Measurements from ENCODE around the gene TCAF1.

Gene TCAF1

GRCh38 chr7:143913945-143914615 is 12.1 kb upstream of the TCAF1 start:
- H3K36me3 Mint-ChIP-seq (ENCODE audit: low read depth) = no peaks in the 10 kb centered on the region
- H3K4me3 Mint-ChIP-seq = no peak overlapping the region
- no peak overlapping the region for H3K27ac Mint-ChIP-seq
- H3K9me3 Mint-ChIP-seq = no peaks in the 10 kb centered on the region
- no peak for DNase-seq (ENCODE audit: low spot score)
- peaks cover 19% of the 10 kb centered on the region for H3K27me3 Mint-ChIP-seq (ENCODE audit: low read depth)
- no peaks in the 10 kb centered on the region for H3K4me1 Mint-ChIP-seq (ENCODE audit: low read depth)

GRCh38 chr7:143910473-143911248 is 8.7 kb upstream of the TCAF1 start:
- no peaks in the 10 kb centered on the region for H3K36me3 Mint-ChIP-seq (ENCODE audit: low read depth)
- no peak for DNase-seq (ENCODE audit: low spot score)
- H3K27ac Mint-ChIP-seq = no peak overlapping the region
- H3K9me3 Mint-ChIP-seq = no peaks in the 10 kb centered on the region
- H3K4me3 Mint-ChIP-seq = no peak overlapping the region
- peaks cover 6% of the 10 kb centered on the region for H3K27me3 Mint-ChIP-seq (ENCODE audit: low read depth)
- H3K4me1 Mint-ChIP-seq (ENCODE audit: low read depth) = no peaks in the 10 kb centered on the region

GRCh38 chr7:143909863-143910262 is 7.9 kb upstream of the TCAF1 start:
- H3K27me3 Mint-ChIP-seq (ENCODE audit: low read depth) = peaks cover 6% of the 10 kb centered on the region
- no peaks in the 10 kb centered on the region for H3K4me1 Mint-ChIP-seq (ENCODE audit: low read depth)
- no peak for DNase-seq (ENCODE audit: low spot score)
- H3K9me3 Mint-ChIP-seq = no peaks in the 10 kb centered on the region
- H3K36me3 Mint-ChIP-seq (ENCODE audit: low read depth) = no peaks in the 10 kb centered on the region
- H3K27ac Mint-ChIP-seq = no peak overlapping the region
- no peak overlapping the region for H3K4me3 Mint-ChIP-seq

- Mint-ChIP-seq H3K4me3 (no peak overlapping the region), H3K4me1 (ENCODE audit: low read depth) (no peaks in the 10 kb centered on the region), H3K9me3 (no peaks in the 10 kb centered on the region), H3K27me3 (ENCODE audit: low read depth) (no peaks in the 10 kb centered on the region), H3K27ac (no peak overlapping the region), H3K36me3 (ENCODE audit: low read depth) (no peaks in the 10 kb centered on the region)
- no peak for DNase-seq (ENCODE audit: low spot score)
Measured at GRCh38 chr7:143908120-143908519, 6.1 kb upstream of the TCAF1 start.

GRCh38 chr7:143906895-143907294 is 4.9 kb upstream of the TCAF1 start:
- Mint-ChIP-seq H3K36me3 (ENCODE audit: low read depth) (peaks cover 2% of the 10 kb centered on the region), H3K27me3 (ENCODE audit: low read depth) (no peaks in the 10 kb centered on the region), H3K4me3 (no peak overlapping the region), H3K9me3 (no peaks in the 10 kb centered on the region), H3K4me1 (ENCODE audit: low read depth) (peaks cover 2% of the 10 kb centered on the region), H3K27ac (no peak overlapping the region)
- DNase-seq (ENCODE audit: low spot score) = no peak

- no peak for DNase-seq (ENCODE audit: low spot score)
- H3K27ac Mint-ChIP-seq = no peak overlapping the region
- no peaks in the 10 kb centered on the region for H3K27me3 Mint-ChIP-seq (ENCODE audit: low read depth)
- peaks cover 7% of the 10 kb centered on the region for H3K4me1 Mint-ChIP-seq (ENCODE audit: low read depth)
- H3K4me3 Mint-ChIP-seq = no peak overlapping the region
- peaks cover 2% of the 10 kb centered on the region for H3K36me3 Mint-ChIP-seq (ENCODE audit: low read depth)
- H3K9me3 Mint-ChIP-seq = no peaks in the 10 kb centered on the region
Measured at GRCh38 chr7:143906151-143906550, 4.2 kb upstream of the TCAF1 start.

GRCh38 chr7:143905509-143905908 is 3.5 kb upstream of the TCAF1 start:
- H3K4me3 Mint-ChIP-seq = no peak overlapping the region
- H3K36me3 Mint-ChIP-seq (ENCODE audit: low read depth) = peaks cover 2% of the 10 kb centered on the region
- no peaks in the 10 kb centered on the region for H3K9me3 Mint-ChIP-seq
- H3K4me1 Mint-ChIP-seq (ENCODE audit: low read depth) = peaks cover 12% of the 10 kb centered on the region
- DNase-seq (ENCODE audit: low spot score) = no peak
- no peak overlapping the region for H3K27ac Mint-ChIP-seq
- no peaks in the 10 kb centered on the region for H3K27me3 Mint-ChIP-seq (ENCODE audit: low read depth)

GRCh38 chr7:143902332-143902899 is 440 bp upstream of the TCAF1 start:
- Mint-ChIP-seq H3K27ac (peak overlapping the region; percentile 82), H3K4me1 (ENCODE audit: low read depth) (peaks cover 22% of the 10 kb centered on the region), H3K27me3 (ENCODE audit: low read depth) (no peaks in the 10 kb centered on the region), H3K9me3 (no peaks in the 10 kb centered on the region), H3K4me3 (peak overlapping the region; percentile 94), H3K36me3 (ENCODE audit: low read depth) (peaks cover 2% of the 10 kb centered on the region)
- DNase-seq (ENCODE audit: low spot score) = no peak

- Mint-ChIP-seq H3K4me1 (ENCODE audit: low read depth) (peaks cover 22% of the 10 kb centered on the region), H3K27ac (peak overlapping the region; percentile 82), H3K4me3 (peak overlapping the region; percentile 94), H3K27me3 (ENCODE audit: low read depth) (no peaks in the 10 kb centered on the region), H3K36me3 (ENCODE audit: low read depth) (peaks cover 2% of the 10 kb centered on the region), H3K9me3 (no peaks in the 10 kb centered on the region)
- DNase-seq (ENCODE audit: low spot score) = no peak
Measured at GRCh38 chr7:143901332-143901667, 676 bp downstream of the TCAF1 start.

- peaks cover 2% of the 10 kb centered on the region for H3K36me3 Mint-ChIP-seq (ENCODE audit: low read depth)
- H3K27ac Mint-ChIP-seq = no peak overlapping the region
- no peaks in the 10 kb centered on the region for H3K27me3 Mint-ChIP-seq (ENCODE audit: low read depth)
- H3K9me3 Mint-ChIP-seq = no peaks in the 10 kb centered on the region
- no peak for DNase-seq (ENCODE audit: low spot score)
- H3K4me1 Mint-ChIP-seq (ENCODE audit: low read depth) = peaks cover 22% of the 10 kb centered on the region
- H3K4me3 Mint-ChIP-seq = peak overlapping the region; percentile 94
Measured at GRCh38 chr7:143900230-143900766, 1.7 kb downstream of the TCAF1 start.

- H3K4me1 Mint-ChIP-seq (ENCODE audit: low read depth) = peaks cover 22% of the 10 kb centered on the region
- no peaks in the 10 kb centered on the region for H3K27me3 Mint-ChIP-seq (ENCODE audit: low read depth)
- H3K27ac Mint-ChIP-seq = no peak overlapping the region
- no peaks in the 10 kb centered on the region for H3K9me3 Mint-ChIP-seq
- H3K4me3 Mint-ChIP-seq = no peak overlapping the region
- peaks cover 2% of the 10 kb centered on the region for H3K36me3 Mint-ChIP-seq (ENCODE audit: low read depth)
- no peak for DNase-seq (ENCODE audit: low spot score)
Measured at GRCh38 chr7:143898810-143899209, 3.2 kb downstream of the TCAF1 start.

- Mint-ChIP-seq H3K4me1 (ENCODE audit: low read depth) (peaks cover 21% of the 10 kb centered on the region), H3K4me3 (no peak overlapping the region), H3K27ac (no peak overlapping the region), H3K36me3 (ENCODE audit: low read depth) (no peaks in the 10 kb centered on the region), H3K27me3 (ENCODE audit: low read depth) (no peaks in the 10 kb centered on the region), H3K9me3 (no peaks in the 10 kb centered on the region)
- DNase-seq (ENCODE audit: low spot score) = no peak
Measured at GRCh38 chr7:143896667-143897066, 5.3 kb downstream of the TCAF1 start.

GRCh38 chr7:143892527-143893300 is 9.3 kb downstream of the TCAF1 start:
- H3K27me3 Mint-ChIP-seq (ENCODE audit: low read depth) = no peaks in the 10 kb centered on the region
- H3K27ac Mint-ChIP-seq = no peak overlapping the region
- H3K4me1 Mint-ChIP-seq (ENCODE audit: low read depth) = peaks cover 4% of the 10 kb centered on the region
- H3K36me3 Mint-ChIP-seq (ENCODE audit: low read depth) = peaks cover 6% of the 10 kb centered on the region
- no peak overlapping the region for H3K4me3 Mint-ChIP-seq
- DNase-seq (ENCODE audit: low spot score) = no peak
- peaks cover 6% of the 10 kb centered on the region for H3K9me3 Mint-ChIP-seq

- peaks cover 6% of the 10 kb centered on the region for H3K36me3 Mint-ChIP-seq (ENCODE audit: low read depth)
- no peak overlapping the region for H3K27ac Mint-ChIP-seq
- H3K4me1 Mint-ChIP-seq (ENCODE audit: low read depth) = peaks cover 4% of the 10 kb centered on the region
- H3K9me3 Mint-ChIP-seq = peaks cover 6% of the 10 kb centered on the region
- no peak for DNase-seq (ENCODE audit: low spot score)
- peaks cover 3% of the 10 kb centered on the region for H3K27me3 Mint-ChIP-seq (ENCODE audit: low read depth)
- no peak overlapping the region for H3K4me3 Mint-ChIP-seq
Measured at GRCh38 chr7:143891457-143891856, 10.5 kb downstream of the TCAF1 start.
